Erythroblast (primary cell): ENCODE results near the gene KIF26B.
"Not testable (repeated sequence)": the region's sequence is repeated elsewhere in the genome, so short reads cannot be mapped to it uniquely, and the experiment has no call there.

Experiments used
- DNase-seq, 2 experiments: peaks; one replicate each; lab custom pipeline; 2025; lab: John Stamatoyannopoulos, UW
- GATA1 ChIP-seq: IDR thresholded peaks from 2 replicates; pipeline ENCODE4 v1.6.1; 2011; ENCODE audit warnings: low read depth, mild to moderate bottlenecking, control low read depth, low read length, moderate library complexity
- POLR2A ChIP-seq: IDR thresholded peaks from 2 replicates; pipeline ENCODE4 v1.6.1; 2011; ENCODE audit warnings: mild to moderate bottlenecking, low read length

Gene KIF26B

GRCh38 chr1:245710961-245711903 lies 556.4 kb downstream of the KIF26B start:
- no peak for DNase-seq
- TF ChIP-seq GATA1 (no peak), POLR2A (no peak)

- DNase-seq: not testable (repeated sequence)
Observed at GRCh38 chr1:245714027-245714426, 559.2 kb downstream of the KIF26B start.

GRCh38 chr1:245715291-245715701 lies 560.5 kb downstream of the KIF26B start:
- TF ChIP-seq POLR2A (no peak), GATA1 (no peak)
- no peak for DNase-seq

- DNase-seq: no peak
- TF ChIP-seq POLR2A: no peak
- no peak for TF ChIP-seq GATA1
Observed at GRCh38 chr1:245715970-245716369, 561.2 kb downstream of the KIF26B start.

- no peak for TF ChIP-seq GATA1
- TF ChIP-seq POLR2A: no peak
- DNase-seq: no peak
Observed at GRCh38 chr1:245716561-245716960, 561.8 kb downstream of the KIF26B start.

GRCh38 chr1:245717611-245718010 lies 562.8 kb downstream of the KIF26B start:
- DNase-seq: no peak
- TF ChIP-seq GATA1: no peak
- no peak for TF ChIP-seq POLR2A

GRCh38 chr1:245718123-245718522 lies 563.3 kb downstream of the KIF26B start:
- DNase-seq: no peak
- TF ChIP-seq POLR2A (no peak), GATA1 (no peak)

GRCh38 chr1:245718951-245719350 lies 564.2 kb downstream of the KIF26B start:
- TF ChIP-seq GATA1 (no peak), POLR2A (no peak)
- DNase-seq: no peak

GRCh38 chr1:245721488-245721887 lies 566.7 kb downstream of the KIF26B start:
- DNase-seq: no peak
- TF ChIP-seq GATA1 (no peak), POLR2A (no peak)

GRCh38 chr1:245728035-245728434 lies 573.2 kb downstream of the KIF26B start:
- not testable (repeated sequence) for DNase-seq

- no peak for DNase-seq
- TF ChIP-seq GATA1: no peak
- TF ChIP-seq POLR2A: no peak
Observed at GRCh38 chr1:245730801-245731200, 576.0 kb downstream of the KIF26B start.

- DNase-seq: not testable (repeated sequence)
Observed at GRCh38 chr1:245740336-245740735, 585.6 kb downstream of the KIF26B start.

GRCh38 chr1:245742896-245743295 lies 588.1 kb downstream of the KIF26B start:
- DNase-seq: no peak
- TF ChIP-seq POLR2A (no peak), GATA1 (no peak)

GRCh38 chr1:245748240-245748639 lies 593.5 kb downstream of the KIF26B start:
- TF ChIP-seq GATA1 (no peak), POLR2A (no peak)
- no peak for DNase-seq

GRCh38 chr1:245748646-245749045 lies 593.9 kb downstream of the KIF26B start:
- no peak for DNase-seq
- no peak for TF ChIP-seq POLR2A
- no peak for TF ChIP-seq GATA1

GRCh38 chr1:245749053-245749452 lies 594.3 kb downstream of the KIF26B start:
- DNase-seq: no peak
- TF ChIP-seq GATA1: no peak
- TF ChIP-seq POLR2A: no peak
